HG02798 (cell line): ENCODE measurements around the gene SEC23B.
"Not testable (repeated sequence)": the region's sequence is repeated elsewhere in the genome, so short reads cannot be mapped to it uniquely, and the experiment has no call there.

Source experiments
- ATAC-seq: cut with Tn5 transposase; IDR thresholded peaks from one replicate; pipeline ENCODE4 v1.9.1; 2021; ENCODE audit warnings: mild to moderate bottlenecking; ENCODE audit not compliant: unreplicated experiment, poor library complexity

The SEC23B gene

DNA sequence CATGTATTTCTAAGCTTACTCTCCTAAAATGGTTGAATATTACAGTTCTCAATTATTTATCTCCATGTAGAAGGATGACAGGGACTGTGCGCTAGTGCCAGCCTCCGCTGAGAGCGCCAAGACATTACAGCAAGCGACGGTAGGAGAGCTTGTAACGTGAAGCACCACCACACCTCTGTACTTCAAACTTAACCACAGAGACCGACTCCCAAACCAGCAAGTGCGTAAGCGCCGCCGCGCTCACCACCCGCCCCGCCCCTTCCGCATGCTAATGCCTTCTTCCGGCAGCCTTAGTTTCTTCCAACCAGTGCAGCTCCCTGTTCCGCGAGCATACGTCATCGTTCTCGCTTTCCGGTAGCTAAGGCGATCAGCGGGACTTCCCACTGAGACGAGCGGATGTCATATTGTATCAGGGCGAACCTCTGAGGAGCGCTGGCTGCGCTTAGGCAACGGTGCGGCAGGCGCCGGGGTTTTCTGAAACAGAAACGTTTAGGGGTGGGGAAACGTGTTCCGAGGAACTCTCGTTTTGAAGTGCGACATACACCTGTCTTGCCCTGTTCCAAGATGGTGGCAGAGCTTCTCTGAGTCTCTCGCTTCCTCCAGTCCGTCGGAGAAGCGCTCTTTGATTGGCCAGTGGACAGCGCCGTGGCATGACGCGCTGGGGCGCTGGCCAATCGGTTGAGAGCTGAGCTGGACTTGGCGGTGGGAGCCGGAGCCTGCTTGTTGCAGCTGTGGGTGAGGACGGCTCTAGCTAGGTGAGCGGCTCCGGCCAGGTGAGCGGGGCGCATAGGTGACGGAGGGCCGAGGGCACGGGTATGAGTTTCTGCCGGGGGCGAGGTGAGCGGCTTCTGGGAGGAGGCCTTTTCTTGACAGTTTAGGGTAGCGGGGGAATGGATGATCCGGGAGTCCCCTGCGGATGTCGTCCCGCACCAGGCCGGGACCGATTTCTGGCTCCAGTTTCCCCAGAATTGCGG, at the start of gene SEC23B:
TSS of gene SEC23B (plus strand) at position 723 of the 974 bp plus-strand sequence. CDS start 2,896 bp downstream, outside the sequence.
- peak; percentile 95 for ATAC-seq

DNA sequence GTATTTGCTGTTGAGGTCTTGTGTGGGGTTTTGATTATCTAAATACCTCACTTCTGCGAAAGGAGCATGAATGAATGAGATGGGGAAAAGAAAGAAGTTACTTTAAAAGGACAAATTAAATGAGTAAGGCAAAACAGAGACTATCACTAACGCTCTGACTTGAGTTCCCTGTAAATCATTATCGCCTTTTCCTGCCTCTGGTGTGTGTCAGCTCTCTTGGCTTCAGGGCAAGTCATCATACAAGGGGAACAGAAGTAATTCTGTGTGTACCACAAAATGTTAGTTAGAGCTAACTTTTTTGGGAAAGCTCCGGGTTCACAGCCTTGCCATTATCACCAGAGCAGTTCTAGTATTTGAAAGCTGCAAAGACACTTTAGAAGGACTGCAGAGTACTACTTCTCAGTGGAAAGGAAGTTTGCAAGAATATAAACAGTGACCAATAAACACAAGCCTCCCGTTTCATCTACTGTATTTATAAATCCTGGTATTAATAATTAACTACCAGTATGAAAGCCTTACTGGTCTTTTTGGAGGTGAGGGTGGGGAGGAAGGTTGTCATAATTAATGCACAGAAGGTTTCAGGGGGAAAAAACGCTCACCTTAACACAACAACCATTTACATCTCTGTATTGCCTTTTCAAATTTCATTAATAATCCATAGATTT, 42.1 kb upstream of the SEC23B start:
- no peak for ATAC-seq

DNA sequence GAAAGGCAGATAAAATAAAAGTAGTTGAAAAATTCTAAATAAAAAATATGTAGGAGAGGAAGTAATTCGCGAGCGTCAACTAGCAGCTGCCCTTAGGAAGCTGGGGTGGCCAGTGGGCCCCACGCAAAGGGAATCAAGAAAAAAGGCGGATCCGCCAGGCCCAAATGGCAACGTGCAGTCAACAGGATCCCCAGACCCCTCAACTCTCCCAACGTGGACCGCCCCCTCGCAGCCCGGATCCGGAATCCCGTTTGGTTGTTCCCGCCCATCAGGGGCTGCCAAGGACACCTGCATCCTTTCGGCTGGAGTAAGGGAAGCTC, 41.2 kb upstream of the SEC23B start:
- ATAC-seq = peak; percentile 38

DNA sequence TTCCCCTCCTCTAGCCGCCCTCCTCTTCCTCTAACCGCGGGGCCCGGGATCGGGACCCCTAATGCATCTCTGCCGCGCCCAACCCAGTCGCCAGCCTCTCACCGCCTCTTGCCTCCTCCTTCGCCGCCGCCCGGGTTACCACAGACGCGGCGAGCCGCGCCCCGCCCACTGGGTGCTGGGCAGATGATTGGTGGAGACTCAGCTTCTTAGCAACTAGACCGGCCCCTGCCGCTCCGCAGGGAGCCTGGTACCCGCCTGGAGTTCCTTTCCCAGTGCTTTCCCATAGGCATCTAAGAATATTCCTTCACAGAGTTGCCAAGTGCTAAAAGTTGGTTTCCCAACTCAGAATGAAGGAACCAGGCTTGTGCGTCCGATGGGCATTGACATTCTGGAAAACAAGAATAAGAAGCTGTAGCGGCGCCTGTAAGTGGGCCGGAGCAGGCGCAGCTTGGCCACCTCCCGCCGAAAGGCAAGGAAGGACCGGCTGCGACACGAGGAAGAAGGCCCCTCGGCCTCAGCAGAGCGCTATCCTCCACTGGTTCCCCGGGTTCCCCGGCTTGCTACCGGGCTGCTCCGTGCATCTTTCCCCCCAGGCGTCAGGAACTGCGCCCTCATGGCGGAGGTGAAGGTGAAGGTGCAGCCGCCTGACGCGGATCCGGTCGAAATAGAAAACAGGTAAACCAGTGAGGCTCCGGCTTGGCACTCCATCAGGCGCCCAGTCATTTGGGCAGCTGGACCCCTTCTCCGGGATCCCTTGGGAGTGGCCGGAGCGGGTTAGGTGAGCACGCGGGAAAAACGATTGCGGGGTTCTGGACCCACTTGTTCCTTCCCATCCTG, 40.6 kb upstream of the SEC23B start, which contains the start of the genes DZANK1 and POLR3F:
TSS of gene DZANK1 (minus strand) at position 137 of the 837 bp plus-strand sequence. CDS start 1,672 bp downstream, outside the sequence.
TSS of gene POLR3F (plus strand) at position 497 of the 837 bp plus-strand sequence. CDS start at position 614, 117 bp downstream.
- ATAC-seq = peak; percentile 100

DNA sequence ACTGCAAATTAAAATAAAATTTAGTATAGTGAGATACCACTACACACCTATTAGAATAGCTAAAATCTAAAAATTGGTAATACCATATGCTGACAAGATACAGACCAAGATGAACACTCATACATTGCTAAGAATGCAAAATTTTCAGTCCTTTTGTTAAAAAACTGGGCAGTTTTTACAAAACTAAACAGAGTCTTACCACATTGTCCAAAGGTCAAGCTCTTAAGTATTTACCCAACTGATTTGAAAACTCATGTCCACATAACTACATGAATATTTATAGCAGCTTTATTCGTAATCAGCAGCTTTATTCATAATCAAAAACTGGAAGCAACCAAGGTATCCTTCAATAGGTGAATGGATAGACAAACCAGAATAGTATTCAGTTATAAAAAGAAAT, 30.5 kb upstream of the SEC23B start:
- ATAC-seq = no peak

DNA sequence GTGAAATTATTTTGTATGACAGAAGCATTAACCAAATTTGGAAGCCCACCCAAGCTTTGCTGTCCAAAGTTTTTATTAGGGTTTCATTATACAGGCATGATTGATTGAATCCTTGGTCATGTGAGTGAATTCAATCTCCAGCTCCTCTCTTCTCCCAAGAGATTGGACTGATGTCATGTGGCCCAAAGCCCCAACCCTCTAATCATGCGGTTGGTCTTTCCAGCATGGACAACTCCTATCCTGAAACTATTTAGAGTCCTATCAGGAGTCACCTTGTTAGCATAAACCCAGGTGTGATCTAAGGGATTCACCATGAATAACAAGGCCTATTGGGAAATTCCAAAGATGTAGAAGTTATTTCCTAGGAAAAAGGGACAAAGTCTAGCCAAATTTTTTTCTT, 29.9 kb upstream of the SEC23B start:
- ATAC-seq = no peak

DNA sequence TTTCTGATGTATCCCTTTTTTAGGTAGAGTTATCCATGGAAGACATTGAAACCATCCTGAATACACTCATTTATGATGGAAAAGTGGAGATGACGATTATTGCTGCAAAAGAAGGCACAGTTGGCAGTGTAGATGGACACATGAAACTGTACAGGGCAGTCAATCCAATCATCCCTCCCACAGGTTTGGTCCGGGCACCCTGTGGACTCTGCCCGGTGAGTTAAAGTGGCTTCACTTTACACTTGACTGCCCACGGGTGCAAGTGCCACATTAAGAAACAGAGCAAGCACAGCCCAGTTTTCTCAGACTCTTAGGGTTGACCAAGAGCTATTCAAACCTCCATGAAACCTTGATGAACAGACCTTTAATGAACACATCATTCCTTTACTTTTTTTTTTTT, 26.1 kb upstream of the SEC23B start:
- ATAC-seq = no peak

DNA sequence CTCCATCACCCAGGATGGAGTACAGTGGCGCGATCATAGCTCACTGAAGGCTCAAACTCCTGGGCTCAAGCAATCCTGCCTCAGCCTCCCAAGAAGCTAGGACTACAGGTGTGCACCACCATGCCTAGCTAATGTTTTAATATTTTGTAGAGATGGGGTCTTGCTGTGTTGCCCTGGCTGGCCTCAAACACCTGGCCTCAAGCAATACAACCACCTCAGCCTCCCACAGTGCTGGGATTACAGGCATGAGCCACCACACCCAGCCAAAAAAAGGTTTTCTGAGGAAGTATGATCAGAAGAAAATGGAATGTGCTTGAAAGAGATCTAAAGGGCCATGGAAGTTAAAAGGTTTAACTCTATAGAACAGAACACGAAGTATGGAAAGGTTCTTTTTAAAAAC, 19.4 kb upstream of the SEC23B start:
- no peak for ATAC-seq

DNA sequence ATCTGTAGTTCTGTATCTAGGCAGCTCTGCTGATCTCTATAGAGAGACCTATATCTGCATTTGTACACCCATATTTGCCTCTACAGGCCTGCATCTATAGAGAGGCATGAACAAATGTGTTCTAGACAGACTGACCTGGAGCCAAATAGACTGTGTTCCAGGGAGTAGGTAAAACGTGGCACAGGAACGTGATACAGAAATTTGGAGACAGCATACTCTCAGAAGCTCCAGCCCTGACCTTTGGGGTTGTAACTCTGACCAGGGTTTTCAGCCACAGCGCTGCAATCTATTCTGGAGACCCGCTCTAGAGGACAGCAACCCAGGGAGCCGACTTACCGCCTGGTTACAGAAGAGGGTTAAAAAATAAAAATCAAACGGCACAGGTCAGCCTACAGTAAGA, 11.7 kb upstream of the SEC23B start:
- ATAC-seq = no peak

DNA sequence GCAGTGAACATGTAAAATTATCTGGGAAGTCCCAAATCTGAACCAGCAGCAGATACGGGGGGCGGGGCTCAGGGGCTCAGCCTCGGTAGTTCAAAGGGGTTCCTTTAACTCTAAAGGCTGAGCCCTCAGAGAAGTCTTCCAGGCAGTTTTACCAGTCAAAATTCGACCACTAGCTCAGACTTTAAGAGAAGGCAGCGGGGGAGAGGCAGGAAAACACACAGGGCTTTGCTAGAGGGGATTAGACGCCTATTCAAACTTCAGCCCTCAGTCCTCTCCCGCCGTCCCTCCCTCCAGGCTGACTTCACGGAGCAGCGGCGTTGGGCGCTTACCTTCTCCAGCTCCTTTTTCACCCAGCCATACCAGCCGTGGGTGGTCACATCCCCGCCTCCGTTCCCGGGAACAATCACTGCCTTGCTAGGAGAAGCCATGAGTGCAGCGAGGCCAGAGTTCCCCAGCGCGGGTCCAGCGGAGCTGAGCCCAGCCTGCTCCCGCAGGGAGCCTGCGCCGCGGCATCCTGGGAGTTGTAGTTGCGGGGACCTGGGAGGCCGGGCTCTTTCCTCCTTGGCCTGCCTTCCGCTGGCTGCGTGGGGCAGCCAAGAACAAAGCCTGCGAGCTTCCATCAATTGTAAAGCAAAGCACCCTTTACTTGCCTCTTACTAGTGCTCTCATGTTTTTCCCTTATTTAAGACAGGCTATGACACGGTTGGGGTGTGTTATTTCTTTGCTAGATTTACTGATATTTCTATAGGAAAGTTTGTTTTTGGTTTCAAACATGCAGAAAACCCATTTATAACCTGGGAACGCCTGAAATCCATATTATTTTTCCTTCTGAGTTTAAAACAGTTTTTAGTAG, 10.8 kb upstream of the SEC23B start, which contains the start of gene RBBP9:
TSS of gene RBBP9 (minus strand) at position 486 of the 853 bp plus-strand sequence. CDS start at position 428, 58 bp downstream.
- peak; percentile 99 for ATAC-seq

DNA sequence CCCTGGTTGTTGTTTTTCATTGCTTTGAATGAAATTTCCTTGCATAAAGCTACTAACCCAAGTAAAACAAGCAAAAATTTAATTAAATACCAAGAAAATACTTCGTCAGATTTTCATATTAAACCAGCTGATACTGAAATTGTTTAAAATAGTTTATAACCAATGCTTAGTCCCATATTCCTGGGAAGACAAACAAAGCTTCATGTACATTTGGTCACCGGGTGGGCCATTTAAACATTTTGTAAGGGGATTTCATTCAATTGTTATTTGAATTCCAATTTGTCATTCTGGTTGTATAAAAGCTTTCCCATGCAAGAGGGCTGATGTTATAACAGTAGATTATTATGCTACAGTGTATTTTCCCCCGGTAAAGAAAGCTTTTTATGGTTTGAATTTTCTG, 10.1 kb upstream of the SEC23B start:
- no peak for ATAC-seq

DNA sequence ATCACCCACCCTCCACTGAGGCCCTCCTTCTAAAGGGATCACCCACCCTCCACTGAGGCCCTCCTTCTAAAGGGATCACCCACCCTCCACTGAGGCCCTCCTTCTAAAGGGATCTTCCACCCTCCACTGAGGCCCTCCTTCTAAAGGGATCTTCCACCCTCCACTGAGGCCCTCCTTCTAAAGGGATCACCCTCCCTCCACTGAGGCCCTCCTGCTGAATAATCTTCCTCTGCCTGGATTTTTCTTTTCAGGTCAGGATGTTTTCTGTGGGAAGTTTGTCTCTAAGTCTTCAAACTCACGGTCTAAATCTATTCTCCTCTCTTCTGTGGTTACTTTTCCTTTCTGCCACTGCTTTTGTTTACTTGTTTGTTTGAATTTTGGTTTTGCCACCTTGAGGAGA, 6.1 kb upstream of the SEC23B start:
- ATAC-seq = not testable (repeated sequence)

DNA sequence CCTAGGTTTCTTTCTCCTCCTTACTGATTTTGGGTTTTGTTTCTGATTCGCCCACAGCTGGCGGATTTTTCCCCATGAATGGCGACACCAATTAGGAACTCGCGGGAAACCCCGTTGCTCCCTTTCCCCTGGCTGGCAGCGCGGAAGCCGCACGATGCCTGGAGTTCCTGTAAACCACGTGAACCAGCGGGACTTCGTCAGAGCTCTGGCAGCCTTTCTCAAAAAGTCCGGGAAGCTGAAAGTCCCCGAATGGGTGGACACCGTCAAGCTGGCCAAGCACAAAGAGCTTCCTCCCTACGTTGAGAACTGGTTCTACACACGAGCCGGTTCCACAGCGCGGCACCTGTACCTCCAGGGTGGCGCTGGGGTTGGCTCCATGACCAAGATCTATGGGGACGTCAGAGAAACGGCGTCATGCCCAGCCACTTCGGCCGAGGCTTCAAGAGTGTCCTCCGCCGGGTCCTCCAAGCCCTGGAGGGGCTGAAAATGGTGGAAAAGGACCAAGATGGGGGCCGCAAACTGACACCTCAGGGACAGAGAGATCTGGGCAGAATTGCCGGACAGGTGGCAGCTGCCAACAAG, 3.2 kb upstream of the SEC23B start:
- ATAC-seq = no peak

DNA sequence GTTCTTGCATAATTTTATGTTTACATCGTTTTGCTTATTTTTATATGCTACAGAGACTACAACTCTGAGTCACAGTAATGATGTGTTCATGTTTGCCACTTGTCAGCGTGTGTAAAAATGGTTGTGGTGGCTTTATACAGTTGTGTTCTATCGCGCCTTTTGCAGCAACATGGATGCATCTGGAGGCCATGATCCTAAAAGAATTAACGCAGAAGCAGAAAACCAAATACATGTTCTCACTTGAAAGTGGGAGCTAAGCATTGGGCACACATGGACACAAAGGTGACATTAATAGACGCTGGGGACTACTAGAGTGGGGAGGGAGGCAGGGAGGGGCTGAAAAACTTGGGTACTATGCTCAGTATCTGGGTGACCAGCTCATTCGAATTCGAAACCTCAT, 996 bp upstream of the SEC23B start:
- no peak for ATAC-seq

DNA sequence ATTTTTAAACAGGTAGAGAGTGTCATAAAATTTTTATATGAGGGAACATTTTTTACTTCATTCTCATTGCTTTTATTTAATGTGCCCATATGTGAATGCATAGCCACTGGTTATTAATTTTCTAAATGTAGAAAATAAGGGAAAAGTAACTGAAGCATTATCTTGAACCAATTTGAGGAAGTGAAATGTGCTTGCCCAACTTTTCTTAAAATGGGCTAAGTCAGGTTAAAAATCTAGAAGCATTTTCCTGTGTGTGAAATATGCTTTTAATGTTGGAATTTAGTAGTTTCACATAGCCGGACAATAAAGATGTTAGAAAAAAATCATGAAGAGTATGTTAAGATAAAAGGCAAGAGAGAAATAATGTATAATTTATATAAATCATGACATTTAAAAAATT, 3.8 kb downstream of the SEC23B start:
- ATAC-seq = no peak

DNA sequence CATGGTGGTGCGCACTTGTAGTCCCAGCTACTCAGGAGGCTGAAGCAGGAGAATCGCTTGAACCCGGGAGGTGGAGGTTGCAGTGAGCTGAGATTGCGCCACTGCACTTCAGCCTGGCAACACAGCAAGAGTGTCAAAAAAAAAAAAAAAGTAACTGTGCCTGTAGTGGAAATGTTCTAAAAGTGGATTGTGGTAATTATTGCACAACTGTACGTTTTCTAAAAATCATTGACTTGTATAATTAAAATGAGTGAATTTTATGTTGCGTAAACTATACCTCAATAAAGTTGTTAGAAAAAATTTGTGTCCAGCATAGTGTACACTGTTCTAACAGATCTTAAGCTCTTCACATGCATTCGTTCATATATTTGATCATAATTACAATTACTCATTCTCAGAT, 5.5 kb downstream of the SEC23B start:
- ATAC-seq = no peak

DNA sequence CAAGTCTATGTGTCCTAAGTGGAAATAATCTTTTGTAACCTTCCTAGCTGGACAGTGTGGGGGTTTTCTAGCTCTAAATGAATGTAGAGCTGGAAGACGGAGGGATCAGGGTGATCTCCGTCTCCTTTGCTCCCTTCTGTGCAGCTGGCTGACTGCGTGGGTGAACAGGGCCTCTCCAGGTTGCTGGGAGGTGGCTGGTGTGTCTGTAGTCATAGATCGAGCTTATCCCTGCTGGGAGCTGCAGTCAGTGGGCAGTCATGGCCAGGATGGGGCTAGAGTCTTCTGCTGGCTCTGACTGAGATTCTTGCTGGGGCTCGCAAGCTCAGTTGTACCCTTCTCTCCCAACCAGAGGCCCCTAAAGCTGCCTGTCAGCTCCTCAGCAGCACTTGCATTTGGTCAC, 6.4 kb downstream of the SEC23B start:
- no peak for ATAC-seq

DNA sequence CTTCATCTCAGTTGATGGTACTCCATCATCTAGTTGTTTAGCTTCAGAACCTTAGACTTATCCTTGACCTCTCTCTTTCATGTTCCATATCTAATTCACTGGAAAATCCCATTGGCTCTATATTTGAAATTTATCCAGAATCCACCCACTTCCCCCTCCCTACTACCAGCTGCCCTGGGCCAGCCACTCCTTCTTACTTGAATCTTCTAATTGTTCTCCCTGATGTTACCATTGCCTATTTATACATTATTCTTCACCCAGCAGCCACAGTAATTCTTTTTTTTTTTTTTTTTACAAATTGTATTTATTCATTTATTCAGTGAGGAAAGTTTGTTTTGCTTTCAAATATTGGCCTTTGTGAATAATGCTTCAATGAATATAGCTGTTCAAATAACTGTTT, 8.2 kb downstream of the SEC23B start:
- no peak for ATAC-seq

DNA sequence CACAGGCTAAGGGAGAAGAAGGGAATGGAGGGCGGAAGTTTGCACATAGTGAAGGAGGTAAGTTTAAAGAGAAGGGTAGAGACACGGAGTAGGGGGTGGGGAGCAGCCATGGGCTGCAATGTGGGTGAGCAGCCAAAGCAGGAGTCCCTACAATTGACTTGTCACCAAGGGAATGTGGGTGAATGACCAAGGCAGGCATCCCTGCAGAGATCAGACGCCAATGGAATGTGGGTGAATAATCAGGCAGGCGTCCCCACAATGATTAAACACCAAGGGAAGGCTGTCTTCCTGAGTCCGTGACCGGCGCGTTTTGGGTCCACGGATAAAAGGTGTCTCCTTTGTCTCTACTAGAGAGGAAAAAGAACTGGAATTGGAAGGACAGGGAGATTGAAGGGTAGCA, 14.3 kb downstream of the SEC23B start:
- not testable (repeated sequence) for ATAC-seq
